SIG-M5 treated with dmso at 0.1 percent for 504 hours (cell line): ENCODE measurements around the gene NHLRC2.
"Not testable (repeated sequence)": the region's sequence is repeated elsewhere in the genome, so short reads cannot be mapped to it uniquely, and the experiment has no call there.

Experiments
- DNase-seq: peaks from one replicate; lab custom pipeline; 2025; ENCODE audit not compliant: unreplicated experiment; lab: John Stamatoyannopoulos, UW

Gene NHLRC2

DNA sequence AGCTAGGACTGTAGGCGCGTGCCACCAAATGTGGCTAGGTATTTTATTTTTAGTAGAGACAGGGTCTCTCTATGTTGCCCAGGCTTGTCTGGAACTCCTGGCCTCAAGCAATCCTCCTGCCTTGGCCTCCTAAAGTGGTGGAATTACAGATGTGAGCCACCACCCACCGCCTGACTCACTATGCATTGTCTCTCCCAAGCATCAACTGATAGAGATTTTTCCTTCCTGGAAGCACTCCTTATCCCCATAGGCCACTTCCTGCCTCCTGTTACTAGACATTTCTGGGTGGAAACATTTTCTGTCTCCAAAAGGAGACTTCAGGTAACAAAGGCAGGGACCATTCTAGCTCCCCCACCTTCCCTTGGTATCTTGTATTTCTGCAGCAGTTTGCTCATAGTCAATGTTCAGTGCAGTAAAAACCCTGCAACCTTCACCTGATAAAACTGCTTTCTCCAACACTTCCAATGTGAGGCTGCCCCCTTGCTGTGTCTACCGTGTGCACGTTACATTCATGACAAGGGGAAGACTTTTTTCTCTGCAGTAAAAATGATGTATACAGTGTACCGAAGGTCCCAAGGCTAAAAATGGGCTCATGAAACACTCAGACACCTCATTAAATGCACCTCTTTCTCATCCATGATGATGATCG lies 84.9 kb downstream of the NHLRC2 start:
- DNase-seq = no peak

DNA sequence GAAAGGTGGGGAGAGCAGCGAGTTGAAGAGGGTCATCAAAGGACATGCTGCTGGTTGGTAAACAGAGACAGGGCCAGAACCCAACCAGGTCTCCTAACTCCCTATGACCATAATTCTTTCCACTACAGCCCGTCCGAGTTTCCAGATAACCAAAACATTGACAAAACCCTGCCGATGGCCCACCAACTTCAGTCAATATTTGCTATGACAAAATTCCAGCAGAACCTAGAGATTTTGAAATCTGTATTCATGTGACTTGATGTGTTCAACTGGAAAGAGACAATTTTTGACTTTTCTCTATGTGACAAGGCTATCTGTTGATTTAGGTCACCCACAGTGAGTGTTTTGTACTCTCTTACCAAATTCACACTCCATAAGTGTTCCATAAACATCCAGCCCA lies 86.7 kb downstream of the NHLRC2 start:
- DNase-seq = no peak

DNA sequence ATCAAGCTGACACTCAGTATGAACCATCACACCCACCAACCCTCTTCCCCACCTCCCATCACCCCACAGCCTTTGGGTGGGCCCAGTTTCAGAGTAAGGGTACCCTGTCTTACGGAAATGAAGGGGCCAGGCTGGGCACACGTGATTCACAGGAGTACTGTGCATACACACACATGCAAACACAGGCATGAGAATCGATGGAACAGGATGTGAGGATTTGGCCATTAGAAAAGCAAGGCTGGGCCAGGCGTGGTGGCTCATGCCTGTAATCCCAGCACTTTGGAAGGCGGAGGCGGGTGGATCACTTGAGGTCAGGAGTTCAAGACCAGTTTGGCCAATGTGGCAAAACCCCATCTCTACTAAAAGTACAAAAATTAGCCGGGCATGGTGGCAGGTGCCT lies 88.7 kb downstream of the NHLRC2 start:
- not testable (repeated sequence) for DNase-seq

DNA sequence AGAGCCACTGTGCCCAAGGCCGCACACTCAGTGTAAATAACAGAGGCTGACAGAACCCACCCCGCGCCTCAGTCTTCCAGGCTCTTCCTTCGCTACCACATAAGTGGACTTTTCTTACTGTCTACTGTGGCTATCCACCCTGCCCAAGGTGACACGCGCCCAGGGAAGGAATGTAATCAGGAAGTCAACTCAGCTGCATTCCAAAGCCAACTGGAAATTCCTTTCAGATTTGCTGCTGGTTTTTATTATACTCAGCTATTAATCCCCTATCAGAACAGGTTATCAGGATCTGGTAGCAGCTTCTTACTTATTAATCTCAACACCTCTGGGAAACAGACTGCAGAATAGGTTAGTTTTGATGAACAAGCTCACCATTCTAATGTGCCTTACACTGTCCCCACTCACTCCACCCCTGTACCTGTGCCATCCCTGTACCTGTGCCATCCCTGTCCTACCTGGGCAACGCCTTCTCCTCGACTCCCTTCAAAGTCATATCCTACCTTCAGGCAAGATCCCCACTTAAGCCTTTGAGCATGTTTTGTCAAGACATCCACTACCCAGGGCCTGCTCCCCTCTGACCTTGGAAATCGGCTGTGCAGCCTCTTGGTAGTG lies 90.7 kb downstream of the NHLRC2 start:
- no peak for DNase-seq

DNA sequence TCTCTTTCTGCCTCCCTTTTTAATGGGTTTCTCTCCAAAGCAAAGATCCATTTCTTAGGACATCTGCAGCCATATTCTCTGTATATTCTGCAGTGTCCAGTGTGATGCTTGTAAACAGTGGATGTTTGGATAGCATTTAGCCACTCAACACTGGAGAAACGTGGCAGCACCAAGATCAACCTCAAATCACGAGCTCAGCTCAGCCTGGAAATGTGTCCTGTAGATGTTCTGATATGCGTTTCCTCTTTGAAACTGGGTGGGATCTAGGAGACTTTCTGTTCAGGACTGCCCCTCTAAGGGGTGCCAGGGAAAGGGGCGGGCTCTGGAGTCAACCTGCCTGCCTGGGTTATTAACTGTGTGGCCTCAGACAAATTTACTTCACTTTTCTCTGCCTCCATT lies 91.2 kb downstream of the NHLRC2 start:
- no peak for DNase-seq

DNA sequence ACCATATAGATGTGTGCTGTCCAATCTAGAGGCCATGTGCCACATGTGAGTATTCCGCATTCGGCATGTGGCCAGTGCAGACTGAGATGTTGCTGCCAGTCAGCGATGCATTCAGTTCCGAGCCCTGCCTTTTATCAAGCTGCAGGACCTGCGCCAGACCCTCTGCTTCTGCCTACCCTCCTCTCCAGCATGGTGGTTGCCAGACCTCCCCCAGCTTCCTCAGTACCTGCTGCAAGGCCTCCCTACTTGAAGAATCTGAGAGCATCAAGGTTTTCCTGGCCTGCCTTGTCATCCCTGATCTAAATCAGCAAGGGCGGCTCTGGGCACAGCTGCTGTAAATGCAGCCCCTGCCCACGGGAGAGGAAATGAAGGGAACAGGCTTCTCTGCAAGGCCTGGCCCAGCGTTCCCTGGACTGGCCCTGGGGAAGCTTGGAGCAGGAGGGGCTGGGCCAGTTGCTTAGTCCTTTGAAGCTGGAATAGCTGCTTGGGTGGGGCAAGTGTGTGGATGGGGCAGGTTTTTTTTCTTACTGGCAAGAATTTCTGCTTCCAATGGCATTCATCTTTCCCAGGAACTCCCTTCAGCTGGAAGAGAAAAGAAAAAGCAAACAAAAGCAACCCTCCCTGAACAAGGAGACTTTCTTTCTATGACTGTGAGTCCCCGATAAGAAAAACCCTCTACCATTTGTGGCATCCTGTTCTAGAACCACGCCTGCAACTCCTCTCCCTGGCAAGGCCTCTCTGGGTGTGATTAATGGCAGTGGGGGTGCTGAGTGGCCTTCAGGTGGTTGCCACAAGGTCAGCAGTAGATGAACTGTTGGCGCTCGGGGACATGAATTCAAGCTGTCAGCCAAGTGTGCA lies 93.0 kb downstream of the NHLRC2 start:
- no peak for DNase-seq

DNA sequence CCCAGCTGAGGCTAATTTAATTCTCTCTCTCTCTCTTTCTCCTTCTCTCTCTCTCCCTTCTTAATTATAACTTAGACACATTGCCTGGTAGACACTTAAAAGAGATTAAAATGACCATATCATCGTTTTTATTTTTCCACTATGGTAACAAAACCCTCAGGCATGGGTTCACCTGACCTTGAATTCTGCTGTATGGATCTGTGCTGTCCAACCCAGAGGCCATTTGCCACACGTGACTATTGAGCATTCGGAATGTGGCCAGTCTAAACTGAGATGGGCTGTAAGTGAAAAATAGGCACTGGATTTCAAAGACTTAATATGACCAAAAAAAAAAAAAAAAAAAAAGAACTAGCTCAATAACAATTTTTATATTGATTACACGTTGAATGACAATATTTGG lies 93.6 kb downstream of the NHLRC2 start:
- no peak for DNase-seq

DNA sequence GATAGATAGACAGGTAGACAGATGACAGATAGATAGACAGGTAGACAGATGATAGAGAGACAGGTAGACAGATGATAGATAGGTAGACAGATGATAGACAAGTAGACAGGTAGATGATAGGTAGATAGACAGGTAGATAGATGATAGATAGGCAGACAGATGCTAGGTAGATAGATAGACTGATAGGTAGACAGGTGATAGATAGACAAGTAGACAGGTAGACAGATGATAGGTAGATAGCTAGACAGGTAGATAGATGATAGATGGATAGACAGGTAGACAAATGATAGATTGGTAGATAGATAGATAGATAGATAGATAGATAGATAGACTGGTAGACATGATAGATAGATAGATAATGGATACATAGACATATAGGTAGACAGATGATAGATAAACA lies 95.8 kb downstream of the NHLRC2 start:
- DNase-seq = no peak

DNA sequence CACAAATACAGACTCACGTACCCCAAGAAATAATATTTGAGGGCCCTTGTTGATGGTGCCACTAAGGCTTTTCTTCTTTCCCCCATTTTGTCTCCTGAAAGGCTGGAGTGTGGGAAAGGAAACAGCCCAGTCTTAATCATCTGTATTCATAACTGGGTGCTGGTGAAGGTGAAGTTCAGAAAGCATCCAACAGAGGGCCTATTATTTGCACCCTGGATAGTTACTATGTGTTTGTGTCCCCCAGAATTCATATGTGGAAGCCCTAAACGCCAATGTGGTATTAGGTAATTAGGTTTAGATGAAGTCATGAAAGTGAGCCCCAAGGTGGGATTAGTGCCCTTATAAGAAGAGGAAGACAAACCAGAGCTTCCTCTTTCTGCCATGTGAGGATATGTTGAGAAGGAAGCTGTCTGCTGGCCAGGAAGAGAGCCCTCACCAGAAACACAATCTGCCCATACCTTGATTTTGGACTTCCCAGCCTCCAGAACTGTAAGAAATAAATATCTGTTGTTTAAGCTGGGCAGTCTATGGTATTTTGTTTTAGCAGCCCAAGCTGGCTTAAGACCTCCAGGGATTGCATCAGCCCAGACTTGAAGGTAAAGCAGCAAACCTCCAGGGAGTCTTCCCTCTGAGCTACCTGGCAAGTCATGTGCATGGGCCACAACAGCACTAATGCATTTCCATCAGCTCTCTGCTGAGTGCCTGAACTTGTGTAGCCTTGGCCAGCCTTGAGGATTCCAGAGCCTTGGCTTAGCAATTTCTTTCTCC lies 99.2 kb downstream of the NHLRC2 start:
- DNase-seq = peak; percentile 41

DNA sequence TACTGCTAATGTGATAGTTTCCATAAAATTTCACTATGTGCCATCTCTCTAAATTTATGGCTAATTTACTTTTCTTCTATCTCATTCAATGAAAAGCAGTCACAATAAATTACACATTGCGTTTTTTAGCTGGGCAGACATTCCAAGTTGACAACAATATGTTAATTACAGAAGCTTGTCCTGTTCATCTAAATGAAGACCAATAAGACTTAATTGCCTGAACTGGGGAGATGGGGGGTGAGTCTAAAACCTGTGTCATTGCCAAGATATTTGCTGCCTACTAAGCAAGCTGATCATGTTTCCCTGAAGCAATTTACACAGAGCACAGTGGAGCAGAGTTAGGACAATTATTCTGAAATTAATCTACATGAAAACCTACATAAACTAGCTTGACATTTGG lies 99.9 kb downstream of the NHLRC2 start:
- no peak for DNase-seq

DNA sequence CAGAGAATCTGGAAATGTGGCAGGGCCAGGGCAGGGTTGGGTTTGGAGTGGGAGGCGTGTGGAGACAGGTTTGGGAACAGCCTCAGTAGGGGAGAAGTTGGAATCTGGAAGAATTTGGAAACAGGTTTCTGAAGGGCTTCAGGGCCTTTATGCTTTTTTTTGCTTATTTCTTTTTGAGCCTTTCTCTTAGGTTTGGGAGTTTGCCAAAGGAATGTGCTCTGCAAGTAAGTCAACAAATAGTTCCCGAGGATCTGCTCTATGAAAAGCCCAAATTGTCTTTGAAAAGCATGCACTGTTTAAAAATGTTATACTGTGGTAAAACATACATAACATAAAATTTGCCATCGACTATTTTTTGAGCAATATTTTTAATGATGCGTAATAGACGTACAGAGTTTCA lies 102.6 kb downstream of the NHLRC2 start:
- no peak for DNase-seq

DNA sequence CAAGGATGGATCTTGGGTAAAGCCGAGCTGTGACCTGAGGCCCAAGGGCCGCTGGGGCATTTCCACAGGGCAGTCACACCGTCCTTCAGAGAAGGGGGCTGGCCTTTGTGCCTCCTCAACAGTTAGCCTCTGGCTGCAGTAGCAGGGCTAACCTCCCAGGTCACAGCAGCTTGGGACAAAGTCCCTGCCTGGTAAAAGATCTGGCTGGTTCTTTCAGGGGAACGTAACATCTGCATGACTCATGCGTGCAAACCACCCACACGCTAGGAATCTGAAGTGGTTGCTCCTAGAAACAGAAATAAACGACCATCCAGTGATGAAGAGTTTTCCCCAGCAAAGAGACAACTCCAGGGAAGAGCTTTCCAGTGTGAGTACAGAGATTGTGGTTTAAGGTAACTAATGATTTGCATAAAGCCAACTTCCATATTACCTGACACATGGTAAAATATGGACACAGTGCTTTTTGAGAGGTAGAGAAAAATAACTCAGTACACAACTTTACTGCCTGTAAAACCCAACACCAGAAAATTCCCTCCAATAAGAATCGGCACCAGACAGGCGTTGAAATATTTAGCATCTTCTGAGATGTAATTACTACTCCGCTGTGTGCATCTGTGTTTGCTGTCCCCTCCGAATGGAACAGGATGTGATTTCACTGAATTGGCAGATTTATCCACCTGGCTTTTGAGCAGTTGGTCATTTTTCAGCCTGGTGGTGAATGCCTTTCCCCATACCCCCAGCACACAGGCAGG lies 104.3 kb downstream of the NHLRC2 start:
- DNase-seq = peak; percentile 47

DNA sequence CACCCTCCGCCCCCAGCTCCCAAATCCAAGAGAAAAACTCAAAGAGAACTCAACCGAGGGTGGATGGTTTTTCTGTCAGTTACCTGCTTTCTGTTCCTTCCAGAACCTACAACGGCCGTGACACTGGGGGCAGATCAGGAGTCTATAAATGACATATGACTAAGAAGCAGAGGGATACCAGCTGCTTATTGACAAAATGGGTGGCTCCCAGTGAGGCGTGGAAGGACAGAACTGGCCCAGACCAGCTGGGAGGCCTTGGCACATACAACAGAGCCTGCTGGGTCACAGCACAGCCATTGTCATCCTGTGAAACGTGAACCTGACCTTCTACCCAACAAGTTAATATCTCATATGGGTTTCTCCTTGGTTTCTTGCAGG lies 104.9 kb downstream of the NHLRC2 start:
- DNase-seq = no peak

DNA sequence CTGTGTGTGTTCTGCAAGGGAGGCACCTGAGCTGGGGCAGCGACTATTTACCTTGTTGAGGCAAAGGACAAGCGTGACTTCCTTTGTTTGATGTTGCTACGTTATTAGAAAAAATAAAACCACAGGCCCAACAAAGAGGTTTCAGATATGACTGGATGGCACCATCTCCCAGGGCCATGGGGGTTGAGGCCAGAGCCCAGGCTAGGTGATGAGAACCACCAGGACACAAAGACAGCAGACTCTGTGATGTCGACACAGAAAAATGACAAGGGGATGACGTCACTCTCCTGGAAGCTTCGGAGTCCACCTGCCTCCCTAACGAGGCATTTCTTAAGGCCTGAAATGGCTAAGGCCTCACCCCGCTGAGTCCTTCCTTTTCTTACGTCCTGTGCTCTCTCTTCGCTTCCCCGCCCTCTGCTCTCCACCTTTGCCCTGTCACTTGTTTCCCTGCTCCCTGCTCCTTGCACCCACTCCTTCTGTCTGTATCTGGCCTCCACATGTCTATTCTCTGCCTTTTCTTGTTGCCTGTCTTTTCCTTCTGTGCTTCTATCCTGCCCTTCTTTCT lies 106.2 kb downstream of the NHLRC2 start:
- no peak for DNase-seq

DNA sequence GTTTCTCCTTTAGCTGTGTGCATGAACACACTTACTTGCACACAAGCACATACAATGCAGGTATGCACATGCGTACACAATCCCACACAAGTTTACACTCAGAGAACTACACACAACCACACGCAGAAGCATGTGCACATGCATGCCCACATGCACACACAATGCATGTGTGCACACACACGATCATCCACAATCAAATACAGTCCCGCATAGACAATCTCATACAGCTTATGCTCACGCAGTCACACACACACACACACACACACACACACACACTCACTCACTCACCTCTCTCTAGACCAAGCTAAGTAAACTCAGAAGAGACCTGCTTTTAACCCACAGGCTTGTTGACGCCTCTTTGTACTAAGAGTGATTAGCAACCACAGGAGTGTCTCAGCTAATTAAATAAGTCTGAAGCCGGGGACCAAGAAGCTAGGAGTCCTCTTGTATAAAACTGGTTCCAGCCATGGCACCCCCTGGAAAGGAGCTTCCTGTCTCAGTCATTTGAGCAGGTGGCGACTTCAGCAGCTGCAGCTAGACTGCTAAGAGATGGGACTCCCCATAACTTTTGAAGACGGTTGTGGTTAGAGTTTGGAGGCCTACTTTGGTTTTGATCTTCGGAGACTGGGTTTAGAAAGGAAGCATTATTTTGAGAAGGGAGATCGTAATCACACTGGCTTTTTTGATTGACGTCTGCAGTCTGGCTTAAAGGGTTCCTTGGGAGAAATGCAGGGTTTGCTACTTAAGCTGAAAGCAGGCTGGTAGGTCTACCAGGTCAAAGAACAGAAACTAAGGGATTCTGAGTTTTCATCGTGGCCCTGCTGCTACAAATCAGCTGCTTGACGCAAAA lies 106.9 kb downstream of the NHLRC2 start:
- peak; percentile 55 for DNase-seq

DNA sequence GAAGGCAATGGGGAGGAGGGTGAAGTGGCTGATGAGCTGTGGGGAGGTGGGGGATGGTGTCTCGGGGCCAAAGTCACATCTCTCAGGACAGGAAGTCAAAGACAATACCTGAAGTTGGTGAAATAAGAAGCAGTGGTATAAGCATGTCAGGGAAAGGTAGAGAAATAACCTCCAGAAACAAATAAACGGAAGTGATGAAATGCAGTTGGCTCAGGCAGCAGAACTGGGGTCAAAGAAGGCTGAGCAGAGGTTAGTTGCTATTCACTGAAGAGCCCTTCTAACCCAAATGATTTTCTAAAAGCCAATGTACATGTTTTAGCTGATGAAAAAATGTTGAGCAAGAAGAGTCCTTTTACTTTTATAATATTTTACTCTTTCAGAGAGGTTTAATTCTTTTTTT lies 110.6 kb downstream of the NHLRC2 start:
- DNase-seq = peak; percentile 68

DNA sequence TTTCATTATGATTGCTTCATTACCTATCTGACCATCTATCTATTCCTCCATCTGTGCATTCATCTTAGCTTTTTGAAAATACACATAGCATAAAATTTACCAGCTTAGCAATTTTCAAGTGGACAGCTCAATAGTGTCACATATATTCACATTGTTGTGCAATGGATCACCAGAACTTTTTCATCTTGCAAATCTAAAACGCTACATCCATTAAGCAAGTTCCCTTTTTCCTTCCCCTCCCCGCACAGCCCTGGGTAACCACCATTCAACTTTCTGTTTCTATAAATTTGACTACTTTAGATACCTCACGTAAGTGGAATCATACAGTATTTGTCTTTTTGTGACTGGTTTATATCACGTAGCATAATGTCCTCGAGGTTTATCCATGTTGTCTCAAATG lies 111.2 kb downstream of the NHLRC2 start:
- peak; percentile 84 for DNase-seq
